Hematopoietic multipotent progenitor cell treated with erythropoietin and hydrocortisone succinate and interleukin-3 and kit ligand, for 6 days (in vitro differentiated cells): ENCODE measurements around the gene SGMS1.
"Not testable (repeated sequence)": the region's sequence is repeated elsewhere in the genome, so short reads cannot be mapped to it uniquely, and the experiment has no call there.

Experiments used
- DNase-seq: peaks from one replicate; pipeline ENCODE4 v3.0.0-alpha.2; 2015

The SGMS1 gene

DNA sequence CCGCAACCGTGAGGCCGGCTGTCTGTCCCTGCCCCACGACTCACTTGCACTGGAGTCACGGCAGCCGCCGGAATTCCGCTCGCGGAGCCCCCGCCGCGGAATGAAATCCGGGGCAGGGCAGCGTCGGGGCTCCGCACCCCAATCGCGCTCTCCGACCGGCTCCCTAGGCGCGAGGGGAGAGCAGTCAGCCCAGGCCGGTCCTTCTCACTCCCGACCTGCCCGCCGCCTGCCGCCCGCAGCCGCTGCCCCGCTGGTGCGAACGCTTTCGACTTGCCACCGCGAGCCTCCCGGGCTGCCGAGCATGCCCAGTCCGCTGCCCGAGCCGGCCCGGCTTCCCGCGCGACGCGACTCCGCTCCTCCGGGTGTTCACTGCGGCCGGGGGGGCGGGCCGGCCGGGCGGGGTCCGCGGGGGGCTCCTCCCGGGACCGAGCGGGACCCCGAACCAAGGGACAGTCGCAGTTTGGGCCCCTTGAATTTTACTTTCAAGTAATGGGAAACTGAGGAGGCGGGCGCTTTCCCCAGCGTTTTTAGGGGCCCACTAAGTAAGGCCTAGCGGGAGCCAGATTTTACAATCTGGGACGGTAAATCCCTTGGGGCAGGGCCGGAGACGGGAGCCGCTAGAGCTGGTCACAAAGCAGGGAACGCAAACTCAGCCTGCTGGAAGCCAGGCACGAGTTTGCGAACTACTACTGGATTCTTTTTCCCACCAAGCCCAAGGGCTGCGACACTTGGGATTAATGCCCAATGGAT lies at the start of gene SGMS1:
Gene SGMS1 (minus strand): TSS at position 294 of the 750 bp plus-strand sequence. CDS start 279,842 bp downstream, outside the sequence.
- DNase-seq, result peak; percentile 78

DNA sequence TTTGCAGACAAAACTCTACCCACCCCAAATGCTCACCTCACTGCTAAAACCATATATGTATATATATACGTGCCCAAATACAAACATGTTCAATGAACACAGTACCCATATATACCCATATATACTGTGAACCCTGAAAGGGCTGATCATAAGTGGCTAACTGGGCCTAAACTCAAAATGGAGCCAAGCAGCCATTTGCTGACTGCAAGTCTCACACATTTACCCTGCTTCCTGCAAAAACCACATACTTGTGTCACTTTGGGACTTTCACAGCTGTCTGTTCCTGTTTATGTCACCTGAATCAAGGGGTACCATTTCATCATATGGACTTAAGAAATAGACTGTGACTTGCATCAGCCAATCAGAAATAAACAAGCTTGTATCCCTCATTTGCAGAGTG lies 48.4 kb upstream of the SGMS1 start:
- DNase-seq, result not testable (repeated sequence)

DNA sequence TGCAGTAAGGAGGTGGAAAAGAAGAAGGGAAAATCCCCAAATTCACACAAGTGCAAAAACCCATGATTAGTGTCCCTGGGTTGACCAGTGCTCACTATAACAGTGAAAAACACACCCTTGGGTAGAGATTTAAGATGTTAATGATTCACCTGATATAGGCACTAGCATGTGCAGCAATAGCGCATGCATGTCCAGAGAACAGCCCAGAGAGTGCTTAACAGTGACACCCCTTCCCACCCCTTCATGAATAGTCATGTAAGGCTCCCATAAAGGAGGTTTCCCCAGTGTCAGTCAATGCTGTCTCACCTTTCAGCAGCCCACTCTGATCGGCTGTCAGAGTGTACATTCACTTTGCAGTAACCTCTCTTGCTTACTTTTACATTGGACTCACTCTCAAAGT lies 47.9 kb upstream of the SGMS1 start:
- not testable (repeated sequence) for DNase-seq

DNA sequence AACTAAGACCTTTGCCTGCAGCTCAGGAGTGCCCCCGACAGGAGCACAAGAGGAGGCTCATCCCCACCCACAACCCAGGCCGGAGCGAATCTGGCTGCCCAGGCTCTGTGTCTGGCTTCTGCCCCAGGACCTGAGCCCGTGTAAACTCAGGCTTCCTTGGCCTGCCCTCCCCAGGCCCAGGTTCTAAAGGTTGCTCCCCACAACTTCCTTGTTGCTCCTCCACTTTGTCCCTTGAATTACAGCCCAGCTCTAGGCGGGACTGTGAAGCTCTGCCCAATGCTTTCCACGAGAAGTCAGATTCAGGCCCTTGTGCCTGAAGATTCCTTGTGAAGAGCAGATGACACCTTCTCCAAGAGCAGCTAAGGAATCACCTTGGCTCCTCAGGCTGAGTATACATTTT lies 46.2 kb upstream of the SGMS1 start:
- not testable (repeated sequence) for DNase-seq

DNA sequence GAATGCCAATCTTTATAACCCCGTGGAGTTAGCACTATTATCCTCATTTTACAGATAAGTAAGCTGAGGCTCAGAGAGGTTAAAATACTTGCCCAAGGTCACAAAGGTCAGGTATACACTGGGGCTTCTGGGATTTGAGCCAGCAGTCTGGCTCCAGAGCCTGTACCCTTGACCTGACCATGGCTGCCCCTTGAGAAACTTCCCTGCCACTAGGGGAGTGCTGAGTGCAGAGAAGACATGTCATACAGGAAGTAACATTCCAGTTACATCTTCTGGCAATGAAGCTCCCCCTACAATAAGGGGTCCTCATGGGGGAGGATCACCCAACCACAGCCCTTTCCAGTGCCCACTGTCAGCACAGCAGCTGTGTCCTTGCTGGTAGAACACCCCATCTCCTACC lies 43.6 kb upstream of the SGMS1 start:
- not testable (repeated sequence) for DNase-seq

DNA sequence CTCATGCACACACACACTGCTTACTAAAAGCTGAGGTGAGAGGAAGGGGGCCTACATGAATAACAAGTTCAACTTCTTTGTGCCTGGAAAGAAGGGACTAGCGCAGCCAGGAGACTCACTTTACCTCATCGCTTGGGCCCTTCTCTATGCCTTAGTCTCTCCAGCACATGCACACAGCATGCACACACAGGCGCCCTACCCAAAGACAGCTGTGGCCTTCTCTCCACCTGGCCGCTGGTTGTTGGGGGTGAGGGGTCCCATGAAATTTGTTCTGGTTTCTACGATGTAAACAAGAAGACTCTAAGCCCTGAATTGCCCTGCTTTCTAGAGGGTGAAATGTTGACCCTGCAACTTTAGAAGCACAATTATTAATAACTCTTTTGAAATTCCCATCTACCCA lies 38.7 kb upstream of the SGMS1 start:
- DNase-seq, result not testable (repeated sequence)

DNA sequence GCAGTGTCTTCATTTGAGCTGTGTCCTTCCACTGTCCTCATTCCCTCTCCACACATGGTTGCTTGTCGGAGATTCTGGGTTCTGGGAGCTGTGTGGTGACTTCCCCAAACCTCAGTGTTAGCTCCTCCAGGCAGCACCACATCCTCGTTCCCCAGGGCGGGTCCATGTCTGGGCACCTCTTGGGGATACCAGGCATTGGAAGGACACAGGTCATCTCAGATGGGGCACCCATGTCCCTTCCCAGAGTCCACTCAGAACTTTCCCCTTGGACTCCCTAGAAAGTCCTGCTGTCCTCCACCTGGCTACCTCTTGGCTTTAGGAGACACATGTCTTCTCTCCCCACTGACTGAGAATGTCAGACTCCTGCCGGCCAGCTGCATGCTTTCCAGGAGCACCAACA lies 37.8 kb upstream of the SGMS1 start:
- not testable (repeated sequence) for DNase-seq

DNA sequence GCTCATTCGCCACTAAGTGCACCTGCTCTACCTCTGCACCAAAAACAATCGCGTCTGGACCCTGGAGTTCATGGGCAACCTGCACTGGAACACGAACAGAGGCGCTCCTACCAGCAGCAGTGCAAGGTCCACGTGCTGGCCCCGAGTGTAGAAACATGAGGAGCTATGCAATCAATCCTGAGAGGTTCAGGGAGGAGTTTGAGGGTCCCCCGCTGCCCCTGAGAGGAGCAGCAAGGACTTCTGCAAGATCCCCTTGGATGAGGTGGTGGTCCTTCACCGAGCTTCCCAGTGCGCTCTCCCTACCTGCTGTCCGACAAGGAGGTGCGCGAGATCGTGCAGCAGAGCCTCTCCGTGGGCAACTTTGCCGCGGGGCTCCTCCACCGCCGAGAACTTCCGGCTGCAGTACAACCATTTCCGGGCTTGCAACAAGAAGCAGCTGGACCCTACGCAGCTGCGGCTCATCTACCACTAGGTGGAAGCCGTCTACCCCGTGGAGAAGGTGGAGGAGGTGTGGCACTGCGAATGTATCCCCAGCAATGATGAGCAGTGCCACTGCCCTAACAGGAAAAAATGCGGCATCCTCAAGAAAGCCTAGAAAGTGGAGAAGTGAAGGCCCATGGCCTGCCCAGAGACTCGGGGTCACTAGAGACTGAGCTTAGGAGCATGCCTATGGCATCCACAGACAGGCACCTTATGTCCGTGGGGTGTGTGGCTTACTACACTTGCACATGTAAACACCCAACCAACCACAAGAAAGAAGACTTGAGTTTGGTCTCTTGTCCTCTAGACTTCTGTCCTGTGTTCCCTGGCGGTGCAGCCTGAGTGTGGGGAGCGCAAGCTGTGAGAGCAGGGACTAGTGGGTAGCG lies 36.3 kb upstream of the SGMS1 start:
- DNase-seq, result peak; percentile 77

DNA sequence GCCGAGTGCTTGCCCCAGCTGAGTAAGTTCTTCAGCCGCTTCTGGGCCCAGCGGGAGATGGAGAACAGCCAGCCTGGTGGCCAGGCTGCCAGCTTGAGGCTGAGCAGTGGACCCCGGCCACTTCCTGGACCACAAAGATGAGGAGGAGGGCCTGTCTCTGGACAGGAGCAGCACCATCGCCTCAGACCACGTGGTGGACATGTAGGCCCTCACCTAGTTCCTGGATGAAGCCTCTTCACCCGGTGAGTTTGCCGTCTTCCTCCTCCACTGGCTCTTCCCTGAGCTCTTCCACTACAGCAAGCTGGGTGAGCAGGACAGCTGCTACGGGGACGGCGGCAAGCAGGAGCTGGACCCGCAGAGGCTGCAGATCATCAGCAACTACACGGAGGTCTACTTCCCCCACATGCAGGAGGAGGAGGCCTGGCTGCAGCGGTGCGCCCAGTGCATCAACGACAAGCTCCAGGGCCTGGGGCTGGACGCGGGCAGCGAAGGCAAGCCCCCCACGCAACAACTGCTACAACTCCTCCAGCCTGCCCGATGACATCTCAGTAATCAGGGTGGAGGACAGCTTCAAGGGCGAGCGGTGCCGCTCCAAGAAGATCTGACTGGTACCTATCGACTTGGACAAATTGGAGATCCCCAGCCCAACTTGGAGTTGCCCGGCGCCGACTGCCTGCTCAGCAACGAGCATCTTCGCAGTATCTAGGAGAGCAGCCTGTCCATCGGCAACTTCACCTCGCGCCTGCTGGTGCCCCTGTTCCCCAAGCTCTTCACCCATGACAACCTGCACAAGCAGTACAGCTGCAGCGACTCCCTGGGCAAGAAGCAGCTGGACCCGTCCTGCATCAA lies 35.5 kb upstream of the SGMS1 start:
- not testable (repeated sequence) for DNase-seq

DNA sequence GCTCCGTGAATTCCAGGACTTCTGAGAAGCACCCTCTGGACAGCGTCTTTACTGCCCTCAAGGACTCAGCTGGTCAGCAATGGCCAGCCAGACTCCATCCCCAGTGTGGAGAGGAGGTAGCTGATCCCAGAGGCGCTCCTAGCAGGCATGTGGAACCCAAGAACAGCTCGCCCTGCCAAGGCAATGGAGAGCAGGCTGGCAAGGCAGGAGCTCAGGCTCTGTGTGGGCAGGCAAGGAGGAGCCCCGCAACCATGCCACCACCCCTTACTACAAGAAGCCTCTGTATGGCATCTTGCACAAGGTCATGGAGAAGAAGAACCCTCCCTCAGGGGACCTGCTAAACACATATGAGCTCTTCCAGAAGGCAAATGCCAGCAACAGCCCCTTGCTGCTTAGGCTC lies 34.4 kb upstream of the SGMS1 start:
- DNase-seq, result no peak

DNA sequence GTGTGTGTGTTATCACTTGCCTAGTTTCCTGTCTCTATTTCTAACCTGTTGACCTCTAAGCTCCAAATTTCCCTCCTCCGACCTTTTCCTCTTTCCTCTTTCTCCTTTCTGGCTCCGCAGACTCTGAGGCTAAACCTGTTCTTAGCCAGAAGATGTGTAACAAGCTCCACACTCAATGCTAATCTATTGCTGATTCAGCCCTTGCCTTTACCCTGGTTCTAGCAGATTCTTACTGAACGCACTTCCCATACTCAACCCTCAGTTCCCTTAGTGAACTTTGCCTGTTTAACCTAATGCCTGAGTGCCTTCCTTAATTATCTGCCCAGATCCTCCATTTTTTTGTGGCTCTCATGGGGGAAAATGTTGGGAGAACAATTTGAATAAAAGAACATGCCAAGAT lies 30.0 kb upstream of the SGMS1 start:
- DNase-seq, result no peak

DNA sequence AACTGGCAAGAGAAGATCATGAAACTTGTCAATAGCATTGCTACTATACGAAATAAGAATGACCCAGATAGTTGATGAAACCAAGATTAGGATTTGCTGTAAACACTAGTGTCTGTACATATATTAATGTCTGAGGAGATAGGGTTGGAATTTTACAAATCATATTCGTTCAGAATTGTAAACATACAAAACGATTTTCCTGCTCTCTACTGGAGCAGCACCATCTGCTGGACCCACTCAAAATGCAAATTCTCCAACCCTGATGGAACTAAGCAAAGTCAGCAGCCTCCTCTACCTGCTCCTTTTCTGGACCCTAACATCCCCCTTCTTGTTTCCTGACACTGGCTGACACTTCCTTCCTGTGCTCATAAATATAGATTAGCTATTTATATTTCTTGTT lies 29.4 kb upstream of the SGMS1 start:
- DNase-seq, result peak; percentile 48

DNA sequence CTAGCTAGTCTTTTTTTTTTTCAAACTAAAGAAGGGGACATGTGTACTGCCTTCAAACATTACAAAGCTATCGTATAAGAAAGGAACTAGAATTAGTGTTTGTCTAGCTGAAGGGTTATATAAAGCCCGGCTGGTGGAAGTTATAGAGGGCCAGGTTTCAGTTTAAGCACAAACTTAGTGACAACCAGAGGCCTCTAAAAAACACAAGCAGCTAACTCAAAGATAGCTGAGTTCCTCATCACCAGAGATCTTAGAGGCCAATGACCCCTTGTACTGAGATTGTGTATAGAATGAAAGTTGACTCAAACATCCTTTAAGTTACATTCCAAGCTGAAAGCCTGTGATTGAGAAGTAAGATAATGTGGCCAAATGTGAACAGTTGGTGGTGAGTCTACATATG lies 28.1 kb upstream of the SGMS1 start:
- DNase-seq, result no peak

DNA sequence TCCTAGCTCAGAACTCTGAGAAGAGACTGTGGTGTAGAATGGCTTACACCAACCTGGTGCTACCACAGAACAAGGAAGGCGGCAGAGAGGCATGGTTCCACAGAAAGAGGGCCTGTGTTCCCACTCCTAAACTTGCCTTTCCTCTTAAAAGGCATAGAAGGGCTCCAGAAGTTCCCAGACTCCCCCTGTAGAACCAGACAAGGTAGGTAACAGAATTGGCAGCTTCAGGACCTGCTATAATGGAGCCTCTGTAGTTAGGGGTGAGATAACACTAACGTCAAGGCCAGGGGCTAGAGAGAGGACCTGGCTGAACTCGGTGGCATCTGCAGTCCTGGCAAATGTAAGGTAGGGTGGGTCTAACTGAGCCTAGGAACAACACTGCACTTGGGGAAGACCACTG lies 26.7 kb upstream of the SGMS1 start:
- DNase-seq, result no peak

DNA sequence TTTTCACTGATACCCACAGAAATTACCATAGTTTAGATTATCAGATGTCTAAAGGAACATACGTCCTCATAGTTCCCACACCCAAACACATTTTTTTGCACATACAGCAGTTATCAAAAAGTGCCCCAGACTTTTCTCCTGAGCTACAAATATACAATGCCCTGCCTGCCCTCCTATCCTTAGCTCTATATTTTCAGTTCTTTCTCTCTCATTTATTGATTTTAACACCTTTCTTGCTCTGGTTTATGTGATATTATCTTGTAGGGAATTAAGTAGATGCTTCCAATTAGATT lies 25.1 kb upstream of the SGMS1 start:
- no peak for DNase-seq

DNA sequence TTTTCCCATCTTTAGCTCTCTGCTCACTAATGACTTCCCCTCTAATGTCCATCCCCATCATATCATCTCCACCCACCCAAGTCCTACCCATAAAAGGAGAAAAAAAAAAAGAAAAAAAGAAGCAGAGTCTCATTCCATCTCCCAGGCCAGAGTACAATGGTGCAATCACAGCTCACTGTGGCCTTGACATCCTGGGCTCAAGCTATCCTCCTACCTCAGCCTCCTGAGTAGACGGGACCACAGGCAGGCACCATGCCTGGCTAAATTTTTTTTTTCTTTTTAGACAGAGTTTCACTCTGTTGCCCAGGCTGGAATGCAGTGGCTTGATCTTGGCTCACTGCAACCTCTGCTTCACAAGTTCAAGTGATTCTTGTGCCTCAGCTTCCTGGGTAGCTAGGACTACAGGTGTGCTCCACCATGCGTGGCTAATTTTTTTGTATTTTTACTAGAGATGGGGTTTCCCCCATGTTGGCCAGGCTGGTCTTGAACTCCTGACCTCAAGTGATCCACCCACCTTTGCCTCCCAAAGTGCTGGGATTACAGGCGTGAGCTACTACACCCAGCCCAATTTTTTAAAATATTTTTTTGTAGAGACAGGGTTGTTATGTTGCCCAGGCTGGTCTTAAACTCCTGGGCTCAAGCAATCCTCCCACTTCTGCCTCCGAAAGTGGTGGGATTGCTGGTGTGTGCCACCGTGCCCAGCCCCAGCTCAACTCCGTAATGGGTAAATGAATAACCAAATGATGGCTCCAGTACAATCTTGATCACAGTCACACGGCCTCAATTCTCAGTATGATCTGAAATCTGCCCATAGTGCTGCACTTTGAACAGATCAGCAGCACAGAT lies 24.6 kb upstream of the SGMS1 start:
- no peak for DNase-seq

DNA sequence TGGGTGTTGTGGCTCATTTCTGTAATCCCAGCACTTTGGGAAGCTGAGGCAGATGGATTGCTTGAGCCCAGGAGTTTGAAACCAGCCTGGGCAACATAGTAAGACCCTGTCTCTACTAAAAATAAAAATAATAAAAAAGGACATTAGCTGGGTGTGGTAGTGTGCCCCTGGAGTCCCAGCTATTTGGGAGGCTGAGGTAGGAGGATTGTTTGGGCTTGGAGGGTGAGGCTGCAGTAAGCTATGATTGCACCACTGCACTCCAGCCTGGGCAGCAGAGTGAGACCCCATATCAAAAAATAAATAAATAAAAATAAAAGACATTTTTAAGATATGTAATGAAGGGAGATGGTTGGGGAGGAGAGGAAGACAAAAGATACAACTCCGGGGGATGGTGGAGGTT lies 23.6 kb upstream of the SGMS1 start:
- not testable (repeated sequence) for DNase-seq

DNA sequence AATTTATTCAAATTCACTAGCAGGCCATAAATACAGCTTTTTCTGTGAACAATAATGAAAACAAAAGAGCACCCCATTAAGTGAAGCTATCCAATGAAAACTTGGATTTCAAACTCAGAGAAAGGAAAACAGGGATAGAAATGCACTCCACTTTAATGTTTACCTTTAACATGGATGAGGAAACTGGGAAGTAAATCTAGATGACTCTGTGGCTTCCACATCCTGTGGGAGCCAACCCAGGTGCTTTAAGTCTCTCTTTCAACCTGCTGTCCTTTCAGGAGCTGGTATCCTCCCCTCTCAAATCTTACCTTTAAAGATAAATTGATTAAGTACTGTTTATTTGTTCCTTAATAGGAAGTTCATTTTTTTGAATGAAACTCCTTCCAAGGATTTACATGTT lies 21.5 kb upstream of the SGMS1 start:
- DNase-seq, result no peak

DNA sequence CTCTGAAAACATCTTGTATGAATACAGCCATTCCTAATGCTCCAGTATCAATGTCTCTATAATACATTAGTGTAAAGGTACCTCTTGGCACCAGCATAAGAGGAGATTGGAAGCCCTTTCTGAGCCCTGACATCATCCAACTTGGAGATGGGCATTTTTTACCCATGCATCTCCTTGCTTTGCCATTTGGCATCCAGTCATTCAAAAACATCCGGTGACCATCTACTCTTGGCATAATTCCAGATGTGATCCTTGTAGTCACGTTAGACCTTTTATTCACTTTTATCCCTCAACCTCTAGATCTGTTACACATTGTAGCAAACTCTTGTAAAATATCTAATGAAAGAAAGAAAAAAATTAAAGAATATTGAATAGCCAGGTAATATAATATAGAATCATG lies 17.9 kb upstream of the SGMS1 start:
- no peak for DNase-seq

DNA sequence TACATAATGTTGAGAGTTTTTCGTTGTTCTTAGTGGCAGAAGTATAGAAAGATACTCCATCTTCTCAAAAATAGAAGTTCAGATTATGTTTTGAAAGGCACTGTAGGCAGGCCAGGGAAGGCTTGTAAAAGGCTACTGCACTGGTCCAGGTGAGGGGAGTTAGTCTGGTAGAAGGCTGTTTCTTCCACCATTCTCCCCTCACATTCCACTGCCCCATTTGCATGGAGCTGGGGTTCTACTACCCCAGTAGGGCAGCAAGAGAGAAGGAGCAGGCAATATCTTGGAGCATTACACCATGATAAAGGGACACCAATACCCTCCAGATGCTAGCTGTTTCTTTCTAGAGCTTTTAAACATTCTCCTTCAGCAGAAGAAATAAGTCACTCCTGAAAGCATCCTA lies 16.5 kb upstream of the SGMS1 start:
- no peak for DNase-seq

DNA sequence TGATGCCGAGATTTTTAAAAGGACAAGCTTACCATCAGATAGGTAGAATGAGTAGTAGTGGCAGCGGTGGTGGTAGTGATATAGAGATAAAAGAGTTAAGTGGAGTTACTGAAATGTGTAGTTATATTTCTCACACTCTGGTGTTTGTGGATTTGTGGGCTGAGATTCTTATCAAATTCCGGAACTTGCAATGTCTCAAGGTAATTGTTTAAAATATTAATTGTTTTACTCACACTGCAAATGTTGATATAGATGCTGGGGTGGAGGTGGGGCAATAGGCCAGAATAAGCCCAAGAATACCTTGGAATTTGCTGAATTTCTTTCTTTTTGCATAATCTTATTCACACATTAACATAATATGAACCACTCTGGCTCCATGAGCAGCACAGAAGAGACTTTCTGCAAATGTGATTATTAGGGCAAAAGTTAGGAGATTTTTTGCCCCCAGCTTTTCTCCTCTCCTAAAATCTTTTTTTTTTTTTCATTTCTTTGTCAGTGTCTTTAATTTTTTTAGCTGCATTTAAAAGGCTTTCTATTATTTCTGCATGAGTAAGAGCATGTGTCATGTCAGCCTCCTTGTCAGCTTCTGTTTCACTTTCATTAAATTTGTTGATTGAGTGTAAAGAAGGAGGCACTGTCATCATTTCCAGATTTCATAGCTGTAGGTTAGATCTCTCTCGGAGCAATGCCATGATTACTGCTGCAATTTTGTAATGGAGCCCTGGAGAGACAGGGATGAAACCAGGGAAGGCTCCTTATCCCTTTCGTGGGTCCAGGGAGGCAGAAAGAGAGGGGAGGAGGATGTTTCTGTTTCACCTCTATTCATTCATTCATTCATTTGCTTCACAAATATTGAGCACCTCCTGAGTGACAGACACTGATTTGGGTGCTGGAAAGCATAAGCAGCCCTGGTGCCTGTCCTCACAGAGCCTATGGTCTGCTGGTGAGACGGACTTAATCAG lies 13.1 kb upstream of the SGMS1 start:
- DNase-seq, result peak; percentile 26
